ENCODE data around the gene MTMR11. TPM values are rescaled to one million over a fixed set of nuclear protein-coding genes. Genes with fewer than 3 reads are reported as not detected.

The MTMR11 gene
- total RNA-seq, 1 experiment from 2014 or later, result 1.6 TPM

- DNase-seq (ENCODE audit: low read depth, low spot score), result peak; percentile 90
- in situ Hi-C loops (cut with HindIII; ENCODE audit: low pct_unique_long_range_greater_than_20kb, low sequenced_read_pairs), result no loop called here
These were observed 51.1 kb downstream of the MTMR11 start for GRCh38 chr1:149885339-149886120.

- in situ Hi-C loops (cut with HindIII; ENCODE audit: low pct_unique_long_range_greater_than_20kb, low sequenced_read_pairs), result no loop called here
- peak; percentile 40 for DNase-seq (ENCODE audit: low read depth, low spot score)
These were observed 52.0 kb downstream of the MTMR11 start for GRCh38 chr1:149884433-149885338.

- in situ Hi-C loops (cut with HindIII; ENCODE audit: low pct_unique_long_range_greater_than_20kb, low sequenced_read_pairs), result no loop called here
- no peak for DNase-seq (ENCODE audit: low read depth, low spot score)
These were observed 53.0 kb downstream of the MTMR11 start for GRCh38 chr1:149883598-149884247.

- DNase-seq (ENCODE audit: low read depth, low spot score), result no peak
- in situ Hi-C loops (cut with HindIII; ENCODE audit: low pct_unique_long_range_greater_than_20kb, low sequenced_read_pairs), result no loop called here
These were observed 54.8 kb downstream of the MTMR11 start for GRCh38 chr1:149881876-149882275.

GRCh38 chr1:149879556-149879955, 57.1 kb downstream of the MTMR11 start:
- in situ Hi-C loops (cut with HindIII; ENCODE audit: low pct_unique_long_range_greater_than_20kb, low sequenced_read_pairs), result no loop called here

More at GRCh38 chr1:149879556-149879955, 57.1 kb downstream of the MTMR11 start:
- DNase-seq (ENCODE audit: low read depth, low spot score), result no peak

Other genes with a start within 250 kb of the MTMR11 start
- gene FCGR1A, start 154.2 kb downstream of the MTMR11 start, total RNA-seq (2014; rRNA removed; shearing (Covaris generic)), result not detected in 2 replicates
- 18.5 and 21.1 TPM in 2 replicates for gene BOLA1, start 37.3 kb downstream of the MTMR11 start, total RNA-seq (2014; rRNA removed; shearing (Covaris generic))
- gene SV2A, start 19.0 kb downstream of the MTMR11 start, total RNA-seq (2014; rRNA removed; shearing (Covaris generic)), result 19.4 and 22.3 TPM in 2 replicates
- gene SF3B4, start 9.1 kb downstream of the MTMR11 start, total RNA-seq (2014; rRNA removed; shearing (Covaris generic)), result 14.1 and 15.4 TPM in 2 replicates
- gene OTUD7B, start 73.8 kb upstream of the MTMR11 start, total RNA-seq (2014; rRNA removed; shearing (Covaris generic)), result 34.9 and 37.3 TPM in 2 replicates
- gene VPS45, start 130.9 kb upstream of the MTMR11 start, total RNA-seq (2014; rRNA removed; shearing (Covaris generic)), result 56.1 and 59.3 TPM in 2 replicates
- gene PLEKHO1, start 213.0 kb upstream of the MTMR11 start, total RNA-seq (2014; rRNA removed; shearing (Covaris generic)), result 22.9 and 23.2 TPM in 2 replicates